Measurements from ENCODE around the gene ZNF891.

The ZNF891 gene

DNA sequence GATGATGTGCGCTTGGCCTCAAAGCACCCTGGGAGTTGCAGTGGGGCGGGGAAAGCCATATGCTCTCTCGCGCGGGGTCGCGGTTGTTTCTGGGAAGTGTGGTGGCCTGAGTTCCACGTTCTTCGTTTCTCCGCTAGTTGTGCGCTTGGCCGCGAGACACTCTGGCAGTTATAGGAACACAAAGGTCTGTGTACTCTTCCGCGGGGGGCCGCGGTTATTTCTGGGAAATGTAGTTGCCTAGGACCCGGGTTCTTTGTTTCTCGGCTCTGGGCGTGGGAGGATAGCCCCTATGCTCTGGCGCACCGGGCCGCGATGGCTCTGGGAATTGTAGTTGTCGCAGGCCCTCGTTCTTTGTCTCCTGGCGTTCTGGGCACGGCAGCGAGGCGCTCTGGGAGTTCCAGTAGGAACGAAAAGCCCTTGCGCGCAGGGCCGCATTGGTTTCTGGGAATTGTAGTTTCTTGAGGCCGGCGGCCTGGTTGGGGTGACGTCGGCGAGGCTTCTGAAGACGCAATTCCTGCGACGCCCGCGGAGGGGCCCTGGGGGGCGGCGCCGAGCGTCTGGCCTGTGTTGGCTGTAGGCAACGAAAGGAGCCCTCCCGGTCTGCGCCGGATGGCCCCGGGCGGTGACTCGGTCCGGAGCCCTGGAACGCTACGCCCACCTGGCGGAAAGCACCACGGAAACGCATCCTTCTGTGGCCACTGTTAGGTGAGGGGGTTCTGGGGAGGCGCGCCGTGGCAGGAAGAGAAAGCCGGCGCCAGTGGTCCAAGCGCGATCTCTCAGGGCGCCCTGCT, 49.5 kb downstream of the ZNF891 start, which contains the start of gene ZNF140 (continued):
- TF ChIP-seq, protein P1, sequence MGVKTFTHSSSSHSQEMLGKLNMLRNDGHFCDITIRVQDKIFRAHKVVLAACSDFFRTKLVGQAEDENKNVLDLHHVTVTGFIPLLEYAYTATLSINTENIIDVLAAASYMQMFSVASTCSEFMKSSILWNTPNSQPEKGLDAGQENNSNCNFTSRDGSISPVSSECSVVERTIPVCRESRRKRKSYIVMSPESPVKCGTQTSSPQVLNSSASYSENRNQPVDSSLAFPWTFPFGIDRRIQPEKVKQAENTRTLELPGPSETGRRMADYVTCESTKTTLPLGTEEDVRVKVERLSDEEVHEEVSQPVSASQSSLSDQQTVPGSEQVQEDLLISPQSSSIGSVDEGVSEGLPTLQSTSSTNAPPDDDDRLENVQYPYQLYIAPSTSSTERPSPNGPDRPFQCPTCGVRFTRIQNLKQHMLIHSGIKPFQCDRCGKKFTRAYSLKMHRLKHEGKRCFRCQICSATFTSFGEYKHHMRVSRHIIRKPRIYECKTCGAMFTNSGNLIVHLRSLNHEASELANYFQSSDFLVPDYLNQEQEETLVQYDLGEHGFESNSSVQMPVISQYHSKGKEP (tag by site-specific recombination; IDR thresholded peaks at IDR 0.05) = no peak
- TF ChIP-seq ZNF76 (tag by site-specific recombination; IDR thresholded peaks at IDR 0.05; ENCODE audit: borderline replicate concordance, low read depth) (peak; percentile 98), ZNF558 (tag by site-specific recombination; IDR thresholded peaks at IDR 0.05) (0 out of 2 replicates have a peak, but pooled peaks have one; percentile 8), ZNF341 (tag by site-specific recombination; IDR thresholded peaks at IDR 0.05; ENCODE audit: low read depth) (peak; percentile 57; the same call in 1 of the 2 replicates), ZNF155 (tag by site-specific recombination; IDR thresholded peaks at IDR 0.05) (no peak), ZEB2 (tag by site-specific recombination; IDR thresholded peaks at IDR 0.05) (peak; percentile 64; the same call in 1 of the 2 replicates), SP3 (tag by site-specific recombination; IDR thresholded peaks at IDR 0.05) (0 out of 2 replicates have a peak, but pooled peaks have one; percentile 76), ZNF629 (tag by site-specific recombination; IDR thresholded peaks at IDR 0.05) (peak; percentile 98), ZFP37 (tag by site-specific recombination; IDR thresholded peaks at IDR 0.05) (peak; percentile 80; the same call in 1 of the 2 replicates), ZNF658 (tag by site-specific recombination; IDR thresholded peaks at IDR 0.05) (no peak), ZNF2 (tag by site-specific recombination; IDR thresholded peaks at IDR 0.05) (peak; percentile 41), ZFP69B (tag by site-specific recombination; IDR thresholded peaks at IDR 0.05) (peak; percentile 38)
- TF ChIP-seq, protein P2, sequence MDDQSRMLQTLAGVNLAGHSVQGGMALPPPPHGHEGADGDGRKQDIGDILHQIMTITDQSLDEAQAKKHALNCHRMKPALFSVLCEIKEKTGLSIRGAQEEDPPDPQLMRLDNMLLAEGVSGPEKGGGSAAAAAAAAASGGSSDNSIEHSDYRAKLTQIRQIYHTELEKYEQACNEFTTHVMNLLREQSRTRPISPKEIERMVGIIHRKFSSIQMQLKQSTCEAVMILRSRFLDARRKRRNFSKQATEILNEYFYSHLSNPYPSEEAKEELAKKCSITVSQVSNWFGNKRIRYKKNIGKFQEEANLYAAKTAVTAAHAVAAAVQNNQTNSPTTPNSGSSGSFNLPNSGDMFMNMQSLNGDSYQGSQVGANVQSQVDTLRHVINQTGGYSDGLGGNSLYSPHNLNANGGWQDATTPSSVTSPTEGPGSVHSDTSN (CRISPR knock-in tag; IDR thresholded peaks at IDR 0.05) = no peak
- TF ChIP-seq, protein P3, sequence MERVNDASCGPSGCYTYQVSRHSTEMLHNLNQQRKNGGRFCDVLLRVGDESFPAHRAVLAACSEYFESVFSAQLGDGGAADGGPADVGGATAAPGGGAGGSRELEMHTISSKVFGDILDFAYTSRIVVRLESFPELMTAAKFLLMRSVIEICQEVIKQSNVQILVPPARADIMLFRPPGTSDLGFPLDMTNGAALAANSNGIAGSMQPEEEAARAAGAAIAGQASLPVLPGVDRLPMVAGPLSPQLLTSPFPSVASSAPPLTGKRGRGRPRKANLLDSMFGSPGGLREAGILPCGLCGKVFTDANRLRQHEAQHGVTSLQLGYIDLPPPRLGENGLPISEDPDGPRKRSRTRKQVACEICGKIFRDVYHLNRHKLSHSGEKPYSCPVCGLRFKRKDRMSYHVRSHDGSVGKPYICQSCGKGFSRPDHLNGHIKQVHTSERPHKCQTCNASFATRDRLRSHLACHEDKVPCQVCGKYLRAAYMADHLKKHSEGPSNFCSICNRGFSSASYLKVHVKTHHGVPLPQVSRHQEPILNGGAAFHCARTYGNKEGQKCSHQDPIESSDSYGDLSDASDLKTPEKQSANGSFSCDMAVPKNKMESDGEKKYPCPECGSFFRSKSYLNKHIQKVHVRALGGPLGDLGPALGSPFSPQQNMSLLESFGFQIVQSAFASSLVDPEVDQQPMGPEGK (tag by site-specific recombination; IDR thresholded peaks at IDR 0.05) = peak; percentile 98

DNA sequence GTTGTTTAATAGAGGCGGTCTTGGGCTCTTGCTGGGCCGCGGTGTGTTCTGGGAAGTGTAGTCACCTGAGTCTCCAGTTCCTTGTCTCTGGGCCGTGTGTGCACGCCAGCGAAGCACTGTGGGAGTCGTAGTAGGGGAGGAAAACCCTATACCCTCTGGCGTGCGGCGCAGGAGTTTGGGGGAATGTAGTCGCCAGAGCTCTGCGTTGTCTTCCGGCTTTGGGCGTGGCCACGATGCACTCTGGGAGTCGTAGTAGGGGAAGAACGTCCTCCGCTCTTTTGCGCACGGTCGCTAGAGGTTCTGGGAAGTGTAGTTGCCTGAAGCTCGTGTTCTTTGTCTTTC, 50.1 kb downstream of the ZNF891 start:
- CTCF ChIA-PET = no interaction called here
- H3K4me3 ChIP-seq (ENCODE audit: low read depth, low read length) = peak overlapping the region; percentile 79
- TF ChIP-seq ZNF274 (IDR thresholded peaks at IDR 0.05; ENCODE audit: low read length) (no peak), ZNF274 (tag by site-specific recombination; IDR thresholded peaks at IDR 0.05; ENCODE audit: borderline replicate concordance) (no peak), ZNF660 (tag by site-specific recombination; IDR thresholded peaks at IDR 0.05) (no peak), ZNF530 (tag by site-specific recombination; IDR thresholded peaks at IDR 0.05; ENCODE audit: low read depth) (no peak), SCRT2 (tag by site-specific recombination; IDR thresholded peaks at IDR 0.05) (no peak), ZNF23 (tag by site-specific recombination; IDR thresholded peaks at IDR 0.05; ENCODE audit: borderline replicate concordance) (no peak), ZNF555 (tag by site-specific recombination; conservative IDR thresholded peaks at IDR 0.05) (no peak), ZNF155 (tag by site-specific recombination; IDR thresholded peaks at IDR 0.05) (no peak), ZNF324 (tag by site-specific recombination; IDR thresholded peaks at IDR 0.05) (no peak; the same call in 1 of the 2 replicates), ZNF670 (tag by site-specific recombination; IDR thresholded peaks at IDR 0.05; ENCODE audit: low read depth) (no peak), SCRT1 (tag by site-specific recombination; IDR thresholded peaks at IDR 0.05; ENCODE audit: borderline replicate concordance) (no peak), ZNF138 (tag by site-specific recombination; IDR thresholded peaks at IDR 0.05; ENCODE audit: borderline replicate concordance) (no peak), ZNF169 (tag by site-specific recombination; IDR thresholded peaks at IDR 0.05) (no peak), ZNF529 (tag by site-specific recombination; IDR thresholded peaks at IDR 0.05; ENCODE audit: insufficient replicate concordance) (no peak), YY2 (tag by site-specific recombination; IDR thresholded peaks at IDR 0.05) (no peak)
- TF ChIP-seq, protein P4, sequence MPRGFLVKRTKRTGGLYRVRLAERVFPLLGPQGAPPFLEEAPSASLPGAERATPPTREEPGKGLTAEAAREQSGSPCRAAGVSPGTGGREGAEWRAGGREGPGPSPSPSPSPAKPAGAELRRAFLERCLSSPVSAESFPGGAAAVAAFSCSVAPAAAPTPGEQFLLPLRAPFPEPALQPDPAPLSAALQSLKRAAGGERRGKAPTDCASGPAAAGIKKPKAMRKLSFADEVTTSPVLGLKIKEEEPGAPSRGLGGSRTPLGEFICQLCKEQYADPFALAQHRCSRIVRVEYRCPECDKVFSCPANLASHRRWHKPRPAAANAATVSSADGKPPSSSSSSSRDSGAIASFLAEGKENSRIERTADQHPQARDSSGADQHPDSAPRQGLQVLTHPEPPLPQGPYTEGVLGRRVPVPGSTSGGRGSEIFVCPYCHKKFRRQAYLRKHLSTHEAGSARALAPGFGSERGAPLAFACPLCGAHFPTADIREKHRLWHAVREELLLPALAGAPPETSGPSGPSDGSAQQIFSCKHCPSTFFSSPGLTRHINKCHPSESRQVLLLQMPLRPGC (tag by site-specific recombination; IDR thresholded peaks at IDR 0.05) = peak; percentile 93
- TF ChIP-seq, protein P5, sequence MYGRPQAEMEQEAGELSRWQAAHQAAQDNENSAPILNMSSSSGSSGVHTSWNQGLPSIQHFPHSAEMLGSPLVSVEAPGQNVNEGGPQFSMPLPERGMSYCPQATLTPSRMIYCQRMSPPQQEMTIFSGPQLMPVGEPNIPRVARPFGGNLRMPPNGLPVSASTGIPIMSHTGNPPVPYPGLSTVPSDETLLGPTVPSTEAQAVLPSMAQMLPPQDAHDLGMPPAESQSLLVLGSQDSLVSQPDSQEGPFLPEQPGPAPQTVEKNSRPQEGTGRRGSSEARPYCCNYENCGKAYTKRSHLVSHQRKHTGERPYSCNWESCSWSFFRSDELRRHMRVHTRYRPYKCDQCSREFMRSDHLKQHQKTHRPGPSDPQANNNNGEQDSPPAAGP (tag by site-specific recombination; IDR thresholded peaks at IDR 0.05) = peak; percentile 29; the same call in 1 of the 2 replicates

More for the DNA sequence above, 50.1 kb downstream of the ZNF891 start:
- Histone ChIP-seq H3K9me3 (ENCODE audit: control insufficient read depth, insufficient read depth, low read depth, low read length) (peaks cover 5% of the 10 kb centered on the region), H3K36me3 (ENCODE audit: control insufficient read depth in 2 of 2, insufficient read depth in 1 of 2, low read length in 2 of 2) (peaks cover 22 to 33% of the 10 kb centered on the region in 2 experiments), H3K4me1 (ENCODE audit: control insufficient read depth, insufficient read depth, low read length) (no peaks in the 10 kb centered on the region), H3K27ac (ENCODE audit: extremely low read depth, low read depth, low read length) (peak overlapping the region; percentile 89)
- POLR2A ChIA-PET = interaction anchor here (0.8 to 1.2 kb wide), 7 partner anchors 44 to 251 kb away, joined by 3 to 11 read pairs (median 3); partner anchors contain the start of genes GOLGA3, ZNF10, ZNF26 and ZNF268

Measured in HEK293 (cell line).